Left colon (tissue), 2 donors: ENCODE data around the gene CLDN15. TPM values are rescaled to one million over a fixed set of nuclear protein-coding genes. Genes with fewer than 3 reads are reported as not detected.
A peak's percentile ranks its signal among the peaks of the same experiment; 100 is the strongest.
"Not testable (repeated sequence)": the region's sequence is repeated elsewhere in the genome, so short reads cannot be mapped to it uniquely, and the experiment has no call there.

Experiments used
- ATAC-seq: fragments of 200-7000 bp; cut with Tn5 transposase; one replicate; pipeline ENCODE4 v1.9.1; 2020; ENCODE audit warnings: mild to moderate bottlenecking, moderate library complexity
- DNase-seq, 2 donors: peaks; one replicate each; pipeline ENCODE4 v3.0.0-alpha.2; 2020
- intact Hi-C, 2 donors: fragments of 100-400 bp; cut with DNase I in 1 of 2; cut with micrococcal nuclease in 1 of 2; formaldehyde crosslinking; loops; one replicate each; pipeline versions ENCODE4 v1.11.2 to v1.14.0; 2022; cut with DNase I, micrococcal nuclease
- long read RNA-seq: library from polyadenylated mRNA; unstranded; transcript quantifications from one replicate; pipeline ENCODE4 v2.0.0, GENCODE V29; 2021
- total RNA-seq, 2 donors: library from RNA; stranded (reverse); fragmentation: NEBNext Ultra II Directional; extraction: Animal tissue kit (Norgen Biotek cat#: 25700); gene quantifications; one replicate each; pipeline ENCODE4 v1.2.1, GENCODE V29; 2021
- donor health status: DM: no; HTN: no; CAD: no.
- donor health status: DM: yes; HTN: yes; CAD: no.

CLDN15 gene, protein sequence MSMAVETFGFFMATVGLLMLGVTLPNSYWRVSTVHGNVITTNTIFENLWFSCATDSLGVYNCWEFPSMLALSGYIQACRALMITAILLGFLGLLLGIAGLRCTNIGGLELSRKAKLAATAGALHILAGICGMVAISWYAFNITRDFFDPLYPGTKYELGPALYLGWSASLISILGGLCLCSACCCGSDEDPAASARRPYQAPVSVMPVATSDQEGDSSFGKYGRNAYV
- total RNA-seq: 10 to 100 TPM; 22.1 to 30.8 TPM
- long read RNA-seq, partial matches to known transcripts: 1 of 5 reads
- long read RNA-seq, other reads (novel, unspliced or antisense): 0 of 5 reads

DNA sequence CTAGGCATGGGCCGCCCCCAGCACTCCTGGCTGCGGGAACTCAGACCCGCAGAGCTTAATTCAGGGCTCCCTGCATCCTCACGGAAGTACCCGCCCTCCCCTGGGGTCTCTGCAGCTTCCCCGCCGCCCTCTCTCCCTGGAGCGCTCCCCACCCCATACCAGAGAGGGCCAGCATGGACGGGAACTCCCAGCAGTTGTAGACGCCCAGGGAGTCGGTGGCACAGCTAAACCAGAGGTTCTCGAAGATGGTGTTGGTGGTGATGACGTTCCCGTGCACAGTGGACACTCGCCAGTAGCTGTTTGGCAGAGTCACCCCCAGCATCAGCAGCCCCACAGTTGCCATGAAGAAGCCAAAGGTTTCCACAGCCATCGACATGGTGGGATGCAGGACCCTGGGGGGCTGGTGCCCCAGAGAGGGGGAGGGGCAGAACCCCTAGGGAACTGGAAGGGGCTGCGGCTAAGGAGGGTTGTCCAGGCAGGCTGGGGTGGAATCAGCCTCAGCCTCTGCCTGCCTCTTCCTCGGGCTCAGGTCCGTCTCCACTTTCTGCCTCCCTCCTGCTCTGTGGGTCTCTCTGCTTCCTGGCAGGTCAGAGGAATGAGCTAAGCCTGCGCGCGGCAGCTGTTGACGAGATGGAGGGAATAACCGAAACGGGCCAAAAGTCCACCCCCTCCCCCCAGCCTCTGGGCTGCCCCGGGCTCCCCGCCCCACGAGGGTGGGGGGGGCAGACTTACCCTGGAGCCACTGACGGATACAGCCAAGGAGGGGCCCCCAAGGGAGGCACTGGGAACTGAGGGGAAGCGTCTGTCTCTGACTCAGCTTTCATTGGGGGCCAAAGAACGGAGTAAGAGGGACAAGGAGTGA is at the start of gene CLDN15:
TSS of gene CLDN15 (minus strand) at position 597 of the 862 bp plus-strand sequence. CDS start at position 376, 221 bp downstream.
- ATAC-seq (peak; percentile 63), DNase-seq (peak; percentile 89)
- intact Hi-C loops: no loop called here

DNA sequence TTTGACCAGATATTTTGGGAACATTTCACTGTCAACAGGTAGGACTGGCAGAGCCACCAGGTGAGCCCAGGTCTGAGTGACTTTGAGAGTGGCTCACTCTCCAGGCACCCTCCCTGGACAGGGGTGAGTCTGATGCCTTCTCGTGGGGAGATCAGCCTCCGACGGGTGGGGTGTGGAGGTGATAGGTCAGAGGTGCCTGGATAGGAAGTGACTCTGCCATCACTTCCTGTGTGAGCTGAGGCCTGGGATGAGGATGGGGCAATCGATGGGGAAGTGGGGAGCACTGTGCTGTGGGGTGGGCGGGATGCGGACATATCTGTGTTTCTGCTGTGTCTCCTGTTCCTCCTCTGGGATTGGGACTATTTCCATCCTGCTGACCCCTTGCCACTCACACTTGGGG is 49.4 kb upstream of the CLDN15 start:
- DNase-seq: no peak
- intact Hi-C loops: no loop called here
- ATAC-seq: no peak

DNA sequence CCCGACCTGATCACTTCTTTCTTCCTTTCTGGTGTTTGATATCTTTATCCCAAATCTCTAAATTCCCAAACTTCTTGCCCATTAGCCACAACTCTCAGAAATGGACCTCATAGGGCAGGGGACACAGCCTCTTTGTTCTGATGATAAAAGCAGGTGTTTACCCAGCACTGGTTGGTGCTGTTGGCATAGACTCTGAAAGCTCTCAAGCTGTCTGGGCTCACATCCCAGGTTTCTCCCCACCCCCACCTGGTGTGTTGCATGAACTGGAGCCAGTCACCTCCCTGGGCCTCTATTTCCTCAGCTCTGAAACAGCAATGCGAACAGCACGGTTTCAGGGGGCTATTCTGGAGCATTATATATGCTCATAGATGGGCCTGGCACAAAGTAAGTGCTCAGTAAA is 48.3 kb upstream of the CLDN15 start:
- intact Hi-C loops, DNase-seq, ATAC-seq: not testable (repeated sequence)

- no peak for ATAC-seq
- intact Hi-C loops: no loop called here
Measured at GRCh38 chr7:101285171-101285570, 47.6 kb upstream of the CLDN15 start.

GRCh38 chr7:101280912-101281311 is 43.3 kb upstream of the CLDN15 start:
- intact Hi-C loops: loop anchor here in 1 of 2 donors (5.0 kb wide), 1 partner anchor 139 kb away; no protein-coding TSS in a partner anchor
- ATAC-seq, DNase-seq: not testable (repeated sequence)

More at GRCh38 chr7:101285171-101285570, 47.6 kb upstream of the CLDN15 start:
- no peak for DNase-seq

- DNase-seq (no peak), ATAC-seq (no peak)
- intact Hi-C loops: no loop called here
Measured at GRCh38 chr7:101278461-101279292, 41.1 kb upstream of the CLDN15 start.

DNA sequence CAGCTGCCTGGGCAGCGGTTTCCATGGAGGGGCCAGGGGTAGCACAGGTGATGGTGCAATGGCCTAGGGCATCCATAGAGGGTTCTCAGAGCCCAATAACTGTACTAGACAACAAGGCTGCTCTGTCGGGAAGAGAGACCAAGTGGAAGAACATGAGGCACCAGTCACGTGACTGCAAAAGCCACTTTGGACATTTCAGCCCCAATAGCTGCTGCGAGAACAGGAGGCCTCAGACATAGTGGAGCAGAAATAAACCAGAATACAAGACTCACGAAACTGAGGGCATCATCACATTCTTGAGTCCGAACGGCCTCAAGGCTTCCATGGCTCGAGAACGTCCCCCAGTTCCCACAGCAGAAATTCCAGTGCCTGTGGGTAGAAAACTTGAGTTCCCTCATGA is 39.6 kb upstream of the CLDN15 start:
- intact Hi-C loops: no loop called here
- DNase-seq (no peak), ATAC-seq (no peak)

DNA sequence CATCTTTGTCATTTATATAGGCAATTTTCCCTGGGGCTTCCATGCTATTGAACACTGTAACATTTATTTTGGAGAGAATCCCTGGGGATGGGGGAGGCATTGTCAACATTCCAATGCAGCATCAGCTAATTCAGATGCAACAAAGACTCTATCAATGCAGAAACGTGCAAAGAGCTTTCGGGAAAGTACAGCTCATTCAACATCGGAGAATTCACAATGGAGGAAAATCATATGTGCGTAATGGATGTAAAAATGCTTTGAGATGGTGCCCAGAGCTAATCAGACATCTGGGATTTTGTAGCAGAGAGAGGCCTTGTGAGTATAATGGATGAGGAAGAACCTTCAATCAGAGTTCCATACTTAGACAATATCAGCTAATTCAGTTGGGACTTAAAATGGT is 35.6 kb upstream of the CLDN15 start:
- DNase-seq: no peak
- intact Hi-C loops: no loop called here
- no peak for ATAC-seq

DNA sequence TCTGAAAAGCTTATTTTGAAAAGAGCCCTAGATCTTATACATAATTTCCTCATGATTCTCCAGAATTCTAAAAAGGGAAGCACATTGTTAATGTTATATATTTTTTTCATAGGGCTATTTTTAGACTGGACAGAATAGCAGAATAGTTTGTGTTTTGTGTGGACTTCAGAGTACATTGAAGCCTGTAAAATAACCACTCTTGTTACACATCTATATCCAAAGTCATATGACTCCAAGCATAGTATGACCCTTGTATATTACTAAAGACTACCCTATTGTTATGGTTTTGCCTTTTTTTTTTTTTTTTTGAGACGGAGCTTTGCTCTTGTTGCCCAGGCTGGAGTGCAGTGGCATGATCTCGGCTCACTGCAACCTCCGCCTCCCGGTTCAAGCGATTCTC is 33.4 kb upstream of the CLDN15 start:
- DNase-seq (no peak), ATAC-seq (no peak)
- intact Hi-C loops: no loop called here

- intact Hi-C loops: loop anchor here in 1 of 2 donors (10.0 kb wide), 1 partner anchor 65 kb away; the partner anchor contains the start of gene MOGAT3
- DNase-seq (no peak), ATAC-seq (no peak)
Measured at GRCh38 chr7:101269664-101270063, 32.1 kb upstream of the CLDN15 start.

DNA sequence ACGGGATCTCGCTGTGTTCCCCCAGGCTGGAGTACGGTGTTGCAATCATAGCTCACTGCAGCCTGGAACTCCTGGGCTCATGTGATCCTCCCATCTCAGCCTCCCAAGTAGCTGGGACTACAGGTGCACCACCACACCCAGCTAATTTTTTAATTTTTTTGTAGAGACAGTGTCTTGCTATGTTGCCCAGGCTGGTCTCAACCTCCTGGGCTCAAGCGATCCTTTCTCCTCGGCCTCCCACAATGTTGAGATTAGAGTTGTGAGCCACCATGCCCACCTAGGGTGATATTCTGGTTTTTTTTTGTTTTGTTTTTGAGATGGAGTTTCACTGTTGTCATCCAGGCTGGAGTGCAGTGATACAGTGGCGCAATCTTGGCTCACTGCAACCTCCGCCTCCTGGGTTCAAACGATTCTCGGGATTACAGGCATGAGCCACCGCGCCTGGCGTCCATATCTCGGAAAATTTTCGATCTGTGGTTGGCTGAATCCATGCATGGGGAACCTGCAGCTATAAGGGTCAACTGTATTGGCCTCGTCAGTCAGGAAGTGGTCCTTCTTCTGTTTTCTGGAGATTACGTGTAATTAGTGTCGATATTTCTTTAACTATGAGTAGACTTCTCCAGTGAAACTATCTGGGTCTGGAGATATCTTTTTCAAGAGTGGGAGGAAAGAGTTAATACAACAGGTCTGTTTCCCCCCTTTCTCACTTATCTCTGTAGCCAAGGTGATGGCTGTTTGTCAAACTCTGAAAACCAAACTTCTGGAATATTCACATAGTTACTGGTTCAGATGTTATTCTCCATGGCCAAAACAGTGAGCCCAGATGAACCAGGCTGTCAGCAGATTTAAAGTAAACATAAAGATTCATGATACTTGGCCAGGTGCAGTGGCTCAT is 28.3 kb upstream of the CLDN15 start:
- no peak for ATAC-seq

GRCh38 chr7:101264102-101264706 is 26.6 kb upstream of the CLDN15 start:
- intact Hi-C loops: loop anchor here in 1 of 2 donors (10.0 kb wide), 1 partner anchor 59 kb away; the partner anchor contains the start of gene MOGAT3
- ATAC-seq, DNase-seq: not testable (repeated sequence)

More for the DNA sequence above, 28.3 kb upstream of the CLDN15 start:
- no peak for DNase-seq
- intact Hi-C loops: loop anchor here in 1 of 2 donors (10.0 kb wide), 1 partner anchor 61 kb away; the partner anchor contains the start of gene MOGAT3

DNA sequence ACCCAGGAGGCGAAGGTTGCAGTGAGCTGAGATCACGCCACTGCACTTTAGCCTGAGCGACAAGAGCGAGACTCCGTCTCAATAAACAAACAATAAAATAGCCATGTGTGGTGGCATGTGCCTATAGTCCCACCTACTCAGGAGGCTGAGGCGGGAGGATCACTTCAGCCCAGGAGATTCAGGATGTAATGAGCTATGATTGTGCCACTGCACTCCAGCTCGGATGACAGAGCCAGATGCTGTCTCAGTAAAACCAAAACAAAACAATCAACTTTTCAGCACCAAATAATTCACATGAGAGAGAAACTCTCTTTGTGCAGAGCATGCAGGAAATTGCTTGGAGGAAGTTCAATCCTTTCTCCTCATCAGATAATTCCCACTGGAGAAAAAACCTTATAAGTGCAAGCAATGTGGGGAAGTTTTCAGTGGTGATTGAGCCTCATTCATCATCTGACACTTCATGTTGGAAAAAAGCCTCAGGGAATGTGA is 20.7 kb upstream of the CLDN15 start:
- DNase-seq: no peak
- peak; percentile 74 for ATAC-seq

GRCh38 chr7:101255796-101256195 is 18.2 kb upstream of the CLDN15 start:
- ATAC-seq (no peak), DNase-seq (no peak)
- intact Hi-C loops: no loop called here

More for the DNA sequence above, 20.7 kb upstream of the CLDN15 start:
- intact Hi-C loops: no loop called here

DNA sequence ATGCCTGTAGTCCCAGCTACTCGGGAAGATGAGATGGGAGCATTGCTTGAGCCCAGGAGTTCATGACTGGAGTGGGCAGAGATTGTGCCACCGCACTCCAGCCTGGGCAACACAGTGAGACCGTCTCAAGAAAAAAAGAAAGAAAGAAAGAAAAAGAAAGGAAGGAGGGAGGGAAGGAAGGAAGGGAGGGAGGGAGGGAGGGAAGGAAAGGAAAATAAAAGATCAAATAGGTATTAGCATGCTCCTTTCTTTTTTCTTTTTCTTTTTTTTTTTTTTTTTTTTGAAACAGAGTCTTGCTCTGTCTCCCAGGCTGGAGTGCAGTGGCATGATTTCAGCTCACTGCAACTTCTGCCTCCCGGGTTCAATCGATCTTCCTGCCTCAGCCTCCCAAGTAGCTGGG is 15.6 kb upstream of the CLDN15 start:
- DNase-seq, ATAC-seq, intact Hi-C loops: not testable (repeated sequence)

DNA sequence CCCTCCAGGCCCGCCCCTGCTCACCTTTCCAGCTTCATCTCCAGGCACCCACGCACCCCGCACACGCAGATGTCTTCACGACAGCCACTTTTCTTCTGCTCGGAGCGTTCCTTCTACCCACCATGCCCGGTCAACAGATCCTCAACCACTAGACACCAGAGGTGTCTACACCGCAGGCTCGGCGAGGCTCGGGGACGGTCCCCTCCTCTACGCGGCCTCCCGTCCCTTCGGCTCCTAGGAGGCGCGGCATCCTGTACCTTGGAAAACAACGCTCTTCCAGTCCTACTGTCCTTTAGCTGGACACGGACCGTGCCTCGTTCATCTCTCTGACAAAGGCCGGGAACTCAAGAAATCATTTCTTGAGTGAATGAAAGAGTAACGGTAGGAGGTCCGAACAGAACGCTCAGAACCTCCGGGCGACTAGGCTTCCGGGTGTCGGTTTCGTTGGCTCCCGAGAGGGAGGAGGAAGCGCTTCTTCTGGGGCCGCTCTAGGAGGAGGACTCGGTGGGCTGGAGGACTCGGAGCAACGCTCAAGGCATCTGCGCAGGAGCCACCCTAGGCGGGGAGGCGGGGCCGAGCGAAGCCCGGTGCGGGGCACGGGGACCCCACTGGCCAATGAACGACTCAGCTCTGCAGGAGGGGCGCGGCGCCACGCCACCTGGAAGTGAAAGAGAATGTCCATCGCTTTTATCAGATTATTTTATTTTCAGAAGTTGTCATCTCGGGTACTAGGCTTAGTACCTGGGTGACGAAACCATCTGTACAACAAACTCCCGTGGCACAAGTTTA is 14.5 kb upstream of the CLDN15 start:
- intact Hi-C loops: no loop called here
- peak; percentile 99 for ATAC-seq

More for the DNA sequence above, 14.5 kb upstream of the CLDN15 start:
- peak; percentile 99 to 100 for DNase-seq
